NT2/D1 (cell line): ENCODE measurements around the gene STAB1.

Source experiments
- DNase-seq: peaks from one replicate; pipeline ENCODE4 v3.0.0-alpha.2; 2011; ENCODE audit warnings: low read depth, low spot score
- H3K27me3 ChIP-seq: 2 replicates; pipeline ENCODE4 v1.6.0; 2011; ENCODE audit warnings: mild to moderate bottlenecking; ENCODE audit not compliant: insufficient read length, insufficient read depth
- H3K36me3 ChIP-seq: 2 replicates; pipeline ENCODE4 v1.6.1; 2011; ENCODE audit warnings: mild to moderate bottlenecking, low read length, mixed read lengths; ENCODE audit not compliant: insufficient read depth, insufficient read length
- H3K4me1 ChIP-seq: 2 replicates; pipeline ENCODE4 v1.5.1; 2011; ENCODE audit not compliant: insufficient read depth, insufficient read length
- H3K4me3 ChIP-seq: 2 replicates; pipeline ENCODE4 v1.5.1; 2011; ENCODE audit warnings: low read depth; ENCODE audit not compliant: insufficient read length
- H3K9ac ChIP-seq: 2 replicates; pipeline ENCODE4 v1.6.0; 2011; ENCODE audit warnings: low read depth; ENCODE audit not compliant: insufficient read length
- H3K9me3 ChIP-seq: 2 replicates; pipeline ENCODE4 v1.5.1; 2011; ENCODE audit warnings: mild to moderate bottlenecking, low read length; ENCODE audit not compliant: insufficient read depth
- SUZ12 ChIP-seq: IDR thresholded peaks from 2 replicates; pipeline ENCODE4 v1.6.1; 2011; ENCODE audit not compliant: insufficient read length, insufficient read depth; ENCODE audit errors: extremely low read depth
- YY1 ChIP-seq: IDR thresholded peaks from 2 replicates; pipeline ENCODE4 v1.6.1; 2011; ENCODE audit not compliant: insufficient read length, insufficient read depth
- ZNF274 ChIP-seq: IDR thresholded peaks from 2 replicates; pipeline ENCODE4 v1.6.1; 2011; ENCODE audit warnings: mild to moderate bottlenecking, low read depth, low read length

The STAB1 gene

GRCh38 chr3:52483081-52483480, 12.1 kb upstream of the STAB1 start:
- DNase-seq: no peak
- H3K36me3 ChIP-seq: peaks cover 97% of the 10 kb centered on the region
- H3K4me1 ChIP-seq: peaks cover 8% of the 10 kb centered on the region
- no peaks in the 10 kb centered on the region for H3K9me3 ChIP-seq
- no peak for TF ChIP-seq ZNF274
- TF ChIP-seq YY1: no peak
- TF ChIP-seq SUZ12: no peak
- H3K9ac ChIP-seq: peak overlapping the region; percentile 32
- H3K27me3 ChIP-seq: no peaks in the 10 kb centered on the region
- H3K4me3 ChIP-seq: no peak overlapping the region

GRCh38 chr3:52483577-52484381, 11.4 kb upstream of the STAB1 start:
- no peak for TF ChIP-seq ZNF274
- no peak for TF ChIP-seq YY1
- TF ChIP-seq SUZ12: no peak
- Histone ChIP-seq H3K4me1 (peaks cover 8% of the 10 kb centered on the region), H3K9ac (peak overlapping the region; percentile 32), H3K9me3 (no peaks in the 10 kb centered on the region), H3K36me3 (peaks cover 96% of the 10 kb centered on the region), H3K27me3 (no peaks in the 10 kb centered on the region), H3K4me3 (no peak overlapping the region)
- DNase-seq: no peak

- DNase-seq: no peak
- H3K9me3 ChIP-seq: no peaks in the 10 kb centered on the region
- no peak overlapping the region for H3K4me3 ChIP-seq
- no peak for TF ChIP-seq SUZ12
- TF ChIP-seq YY1: no peak
- TF ChIP-seq ZNF274: no peak
- H3K27me3 ChIP-seq: no peaks in the 10 kb centered on the region
- peaks cover 8% of the 10 kb centered on the region for H3K4me1 ChIP-seq
- H3K9ac ChIP-seq: no peak overlapping the region
- H3K36me3 ChIP-seq: peaks cover 96% of the 10 kb centered on the region
Observed at GRCh38 chr3:52484680-52485461, 10.3 kb upstream of the STAB1 start.

- Histone ChIP-seq H3K36me3 (peaks cover 96% of the 10 kb centered on the region), H3K4me3 (no peak overlapping the region), H3K9ac (no peak overlapping the region), H3K4me1 (peaks cover 8% of the 10 kb centered on the region), H3K27me3 (no peaks in the 10 kb centered on the region), H3K9me3 (no peaks in the 10 kb centered on the region)
- TF ChIP-seq SUZ12 (no peak), ZNF274 (no peak), YY1 (no peak)
- no peak for DNase-seq
Observed at GRCh38 chr3:52487050-52487787, 7.9 kb upstream of the STAB1 start.

- no peaks in the 10 kb centered on the region for H3K9me3 ChIP-seq
- no peak overlapping the region for H3K4me3 ChIP-seq
- no peaks in the 10 kb centered on the region for H3K27me3 ChIP-seq
- no peak for DNase-seq
- peaks cover 7% of the 10 kb centered on the region for H3K4me1 ChIP-seq
- no peak overlapping the region for H3K9ac ChIP-seq
- H3K36me3 ChIP-seq: peaks cover 96% of the 10 kb centered on the region
- TF ChIP-seq ZNF274 (no peak), YY1 (no peak), SUZ12 (no peak)
Observed at GRCh38 chr3:52487788-52488691, 7.1 kb upstream of the STAB1 start.

- DNase-seq: no peak
- peaks cover 96% of the 10 kb centered on the region for H3K36me3 ChIP-seq
- TF ChIP-seq YY1: no peak
- no peak for TF ChIP-seq SUZ12
- no peak for TF ChIP-seq ZNF274
- peaks cover 7% of the 10 kb centered on the region for H3K4me1 ChIP-seq
- H3K9me3 ChIP-seq: no peaks in the 10 kb centered on the region
- H3K27me3 ChIP-seq: no peaks in the 10 kb centered on the region
- H3K4me3 ChIP-seq: no peak overlapping the region
- H3K9ac ChIP-seq: peak overlapping the region; percentile 26
Observed at GRCh38 chr3:52488746-52489145, 6.4 kb upstream of the STAB1 start.

GRCh38 chr3:52489453-52489852, 5.7 kb upstream of the STAB1 start:
- H3K4me3 ChIP-seq: no peak overlapping the region
- H3K27me3 ChIP-seq: no peaks in the 10 kb centered on the region
- no peak overlapping the region for H3K9ac ChIP-seq
- H3K9me3 ChIP-seq: no peaks in the 10 kb centered on the region
- peaks cover 7% of the 10 kb centered on the region for H3K4me1 ChIP-seq
- H3K36me3 ChIP-seq: peaks cover 94% of the 10 kb centered on the region
- TF ChIP-seq SUZ12 (no peak), ZNF274 (no peak), YY1 (no peak)
- no peak for DNase-seq
